Measurements from ENCODE around the gene TXNRD3.

Gene TXNRD3

GRCh38 chr3:126618760-126619159 is 36.2 kb downstream of the TXNRD3 start:
- no peaks in the 10 kb centered on the region for H3K4me1 ChIP-seq (ENCODE audit: control insufficient read depth, insufficient read depth, low read length)

GRCh38 chr3:126618021-126618420 is 36.9 kb downstream of the TXNRD3 start:
- Histone ChIP-seq H3K9me3 (ENCODE audit: control insufficient read depth, insufficient read depth, low read length) (no peaks in the 10 kb centered on the region), H3K36me3 (ENCODE audit: control insufficient read depth, insufficient read depth, low read length) (no peaks in the 10 kb centered on the region), H3K4me1 (ENCODE audit: control insufficient read depth, insufficient read depth, low read length) (no peaks in the 10 kb centered on the region), H3K27me3 (ENCODE audit: control insufficient read depth, insufficient read depth, low read length) (no peaks in the 10 kb centered on the region), H3K4me3 (ENCODE audit: low read length) (no peak overlapping the region), H3K27ac (ENCODE audit: low read length) (no peak overlapping the region)
- no CpG with 5 or more reads among the region's 1 CpG for WGBS (ENCODE audit: insufficient coverage, insufficient read length)
- DNase-seq (ENCODE audit: low read depth, low spot score): no peak

More at GRCh38 chr3:126618760-126619159, 36.2 kb downstream of the TXNRD3 start:
- no peak for DNase-seq (ENCODE audit: low read depth, low spot score)
- Histone ChIP-seq H3K27me3 (ENCODE audit: control insufficient read depth, insufficient read depth, low read length) (no peaks in the 10 kb centered on the region), H3K36me3 (ENCODE audit: control insufficient read depth, insufficient read depth, low read length) (no peaks in the 10 kb centered on the region), H3K27ac (ENCODE audit: low read length) (no peak overlapping the region), H3K9me3 (ENCODE audit: control insufficient read depth, insufficient read depth, low read length) (no peaks in the 10 kb centered on the region), H3K4me3 (ENCODE audit: low read length) (no peak overlapping the region)

- DNase-seq (ENCODE audit: low read depth, low spot score): no peak
- Histone ChIP-seq H3K4me3 (ENCODE audit: low read length) (no peak overlapping the region), H3K9me3 (ENCODE audit: control insufficient read depth, insufficient read depth, low read length) (no peaks in the 10 kb centered on the region), H3K27me3 (ENCODE audit: control insufficient read depth, insufficient read depth, low read length) (no peaks in the 10 kb centered on the region), H3K36me3 (ENCODE audit: control insufficient read depth, insufficient read depth, low read length) (no peaks in the 10 kb centered on the region), H3K4me1 (ENCODE audit: control insufficient read depth, insufficient read depth, low read length) (no peaks in the 10 kb centered on the region), H3K27ac (ENCODE audit: low read length) (no peak overlapping the region)
Observed at GRCh38 chr3:126617571-126617970, 37.4 kb downstream of the TXNRD3 start.

- DNase-seq (ENCODE audit: low read depth, low spot score): no peak
- WGBS (ENCODE audit: insufficient coverage, insufficient read length): no CpG with 5 or more reads among the region's 2 CpGs
Observed at GRCh38 chr3:126616931-126617330, 38.0 kb downstream of the TXNRD3 start.

GRCh38 chr3:126613479-126614188 is 41.3 kb downstream of the TXNRD3 start:
- H3K4me3 ChIP-seq (ENCODE audit: low read length): no peak overlapping the region
- no peak overlapping the region for H3K27ac ChIP-seq (ENCODE audit: low read length)
- H3K27me3 ChIP-seq (ENCODE audit: control insufficient read depth, insufficient read depth, low read length): no peaks in the 10 kb centered on the region
- no CpG with 5 or more reads among the region's 2 CpGs for WGBS (ENCODE audit: insufficient coverage, insufficient read length)
- no peak for DNase-seq (ENCODE audit: low read depth, low spot score)
- no peaks in the 10 kb centered on the region for H3K36me3 ChIP-seq (ENCODE audit: control insufficient read depth, insufficient read depth, low read length)
- no peaks in the 10 kb centered on the region for H3K4me1 ChIP-seq (ENCODE audit: control insufficient read depth, insufficient read depth, low read length)
- H3K9me3 ChIP-seq (ENCODE audit: control insufficient read depth, insufficient read depth, low read length): no peaks in the 10 kb centered on the region

More at GRCh38 chr3:126616931-126617330, 38.0 kb downstream of the TXNRD3 start:
- H3K36me3 ChIP-seq (ENCODE audit: control insufficient read depth, insufficient read depth, low read length): no peaks in the 10 kb centered on the region
- no peaks in the 10 kb centered on the region for H3K4me1 ChIP-seq (ENCODE audit: control insufficient read depth, insufficient read depth, low read length)
- H3K9me3 ChIP-seq (ENCODE audit: control insufficient read depth, insufficient read depth, low read length): no peaks in the 10 kb centered on the region
- no peaks in the 10 kb centered on the region for H3K27me3 ChIP-seq (ENCODE audit: control insufficient read depth, insufficient read depth, low read length)
- H3K27ac ChIP-seq (ENCODE audit: low read length): no peak overlapping the region
- H3K4me3 ChIP-seq (ENCODE audit: low read length): no peak overlapping the region

GRCh38 chr3:126612479-126613205 is 42.3 kb downstream of the TXNRD3 start:
- Histone ChIP-seq H3K4me3 (ENCODE audit: low read length) (no peak overlapping the region), H3K4me1 (ENCODE audit: control insufficient read depth, insufficient read depth, low read length) (no peaks in the 10 kb centered on the region), H3K27me3 (ENCODE audit: control insufficient read depth, insufficient read depth, low read length) (no peaks in the 10 kb centered on the region), H3K9me3 (ENCODE audit: control insufficient read depth, insufficient read depth, low read length) (no peaks in the 10 kb centered on the region), H3K27ac (ENCODE audit: low read length) (no peak overlapping the region), H3K36me3 (ENCODE audit: control insufficient read depth, insufficient read depth, low read length) (no peaks in the 10 kb centered on the region)
- WGBS (ENCODE audit: insufficient coverage, insufficient read length): no CpG with 5 or more reads among the region's 4 CpGs
- no peak for DNase-seq (ENCODE audit: low read depth, low spot score)

GRCh38 chr3:126609909-126610308 is 45.0 kb downstream of the TXNRD3 start:
- H3K27ac ChIP-seq (ENCODE audit: low read length): no peak overlapping the region
- H3K4me1 ChIP-seq (ENCODE audit: control insufficient read depth, insufficient read depth, low read length): no peaks in the 10 kb centered on the region
- no peaks in the 10 kb centered on the region for H3K9me3 ChIP-seq (ENCODE audit: control insufficient read depth, insufficient read depth, low read length)
- DNase-seq (ENCODE audit: low read depth, low spot score): no peak
- no peaks in the 10 kb centered on the region for H3K27me3 ChIP-seq (ENCODE audit: control insufficient read depth, insufficient read depth, low read length)
- no peaks in the 10 kb centered on the region for H3K36me3 ChIP-seq (ENCODE audit: control insufficient read depth, insufficient read depth, low read length)
- WGBS (ENCODE audit: insufficient coverage, insufficient read length): no CpG with 5 or more reads among the region's 2 CpGs
- no peak overlapping the region for H3K4me3 ChIP-seq (ENCODE audit: low read length)

GRCh38 chr3:126607214-126607908 is 47.6 kb downstream of the TXNRD3 start:
- Histone ChIP-seq H3K27me3 (ENCODE audit: control insufficient read depth, insufficient read depth, low read length) (no peaks in the 10 kb centered on the region), H3K36me3 (ENCODE audit: control insufficient read depth, insufficient read depth, low read length) (no peaks in the 10 kb centered on the region), H3K27ac (ENCODE audit: low read length) (no peak overlapping the region), H3K4me3 (ENCODE audit: low read length) (no peak overlapping the region), H3K9me3 (ENCODE audit: control insufficient read depth, insufficient read depth, low read length) (no peaks in the 10 kb centered on the region), H3K4me1 (ENCODE audit: control insufficient read depth, insufficient read depth, low read length) (no peaks in the 10 kb centered on the region)
- WGBS (ENCODE audit: insufficient coverage, insufficient read length): no CpG with 5 or more reads among the region's 11 CpGs
- DNase-seq (ENCODE audit: low read depth, low spot score): no peak

GRCh38 chr3:126606001-126606400 is 48.9 kb downstream of the TXNRD3 start:
- no peak for DNase-seq (ENCODE audit: low read depth, low spot score)
- Histone ChIP-seq H3K9me3 (ENCODE audit: control insufficient read depth, insufficient read depth, low read length) (no peaks in the 10 kb centered on the region), H3K4me3 (ENCODE audit: low read length) (no peak overlapping the region), H3K27me3 (ENCODE audit: control insufficient read depth, insufficient read depth, low read length) (no peaks in the 10 kb centered on the region), H3K4me1 (ENCODE audit: control insufficient read depth, insufficient read depth, low read length) (no peaks in the 10 kb centered on the region), H3K27ac (ENCODE audit: low read length) (no peak overlapping the region), H3K36me3 (ENCODE audit: control insufficient read depth, insufficient read depth, low read length) (no peaks in the 10 kb centered on the region)
- no CpG with 5 or more reads among the region's 3 CpGs for WGBS (ENCODE audit: insufficient coverage, insufficient read length)

GRCh38 chr3:126604691-126605090 is 50.2 kb downstream of the TXNRD3 start:
- Histone ChIP-seq H3K4me3 (ENCODE audit: low read length) (no peak overlapping the region), H3K9me3 (ENCODE audit: control insufficient read depth, insufficient read depth, low read length) (no peaks in the 10 kb centered on the region), H3K36me3 (ENCODE audit: control insufficient read depth, insufficient read depth, low read length) (no peaks in the 10 kb centered on the region), H3K27me3 (ENCODE audit: control insufficient read depth, insufficient read depth, low read length) (no peaks in the 10 kb centered on the region), H3K4me1 (ENCODE audit: control insufficient read depth, insufficient read depth, low read length) (no peaks in the 10 kb centered on the region), H3K27ac (ENCODE audit: low read length) (no peak overlapping the region)
- DNase-seq (ENCODE audit: low read depth, low spot score): no peak
- WGBS (ENCODE audit: insufficient coverage, insufficient read length): no CpG with 5 or more reads among the region's 6 CpGs
